COR-L47 (cell line): ENCODE data around the gene MAP2K5.

ENCODE experiments used
- DNase-seq: peaks from one replicate; lab custom pipeline; 2025; lab: John Stamatoyannopoulos, UW

Gene MAP2K5

GRCh38 chr15:67783303-67783702, 240.8 kb downstream of the MAP2K5 start:
- no peak for DNase-seq

GRCh38 chr15:67784090-67784781, 241.7 kb downstream of the MAP2K5 start:
- DNase-seq: peak; percentile 66

- DNase-seq: no peak
Observed at GRCh38 chr15:67784856-67785430, 242.4 kb downstream of the MAP2K5 start.

GRCh38 chr15:67785431-67785830, 242.9 kb downstream of the MAP2K5 start:
- peak; percentile 29 for DNase-seq

GRCh38 chr15:67786646-67787045, 244.1 kb downstream of the MAP2K5 start:
- DNase-seq: no peak

GRCh38 chr15:67788986-67789385, 246.5 kb downstream of the MAP2K5 start:
- DNase-seq: no peak

GRCh38 chr15:67790610-67791319, 248.3 kb downstream of the MAP2K5 start:
- no peak for DNase-seq

- DNase-seq: no peak
Observed at GRCh38 chr15:67792250-67792942, 249.9 kb downstream of the MAP2K5 start.

GRCh38 chr15:67794832-67795574, 252.5 kb downstream of the MAP2K5 start:
- no peak for DNase-seq

- peak; percentile 16 for DNase-seq
Observed at GRCh38 chr15:67796196-67797127, 254.0 kb downstream of the MAP2K5 start.

GRCh38 chr15:67799801-67800205, 257.3 kb downstream of the MAP2K5 start:
- no peak for DNase-seq

GRCh38 chr15:67801142-67801541, 258.6 kb downstream of the MAP2K5 start:
- no peak for DNase-seq

- DNase-seq: no peak
Observed at GRCh38 chr15:67801926-67802914, 259.7 kb downstream of the MAP2K5 start.

GRCh38 chr15:67803299-67803698, 260.8 kb downstream of the MAP2K5 start:
- DNase-seq: no peak

GRCh38 chr15:67803996-67804843, 261.7 kb downstream of the MAP2K5 start:
- DNase-seq: no peak

GRCh38 chr15:67805008-67805665, 262.6 kb downstream of the MAP2K5 start:
- DNase-seq: no peak

- no peak for DNase-seq
Observed at GRCh38 chr15:67805666-67806516, 263.4 kb downstream of the MAP2K5 start.
